NCI-H2227 (cell line): ENCODE measurements around the gene QSER1.

ENCODE experiments used
- DNase-seq: peaks from one replicate; lab custom pipeline; 2025; ENCODE audit not compliant: unreplicated experiment; lab: John Stamatoyannopoulos, UW

QSER1 gene

GRCh38 chr11:32890843-32891656 is 1.6 kb upstream of the QSER1 start:
- no peak for DNase-seq

DNA sequence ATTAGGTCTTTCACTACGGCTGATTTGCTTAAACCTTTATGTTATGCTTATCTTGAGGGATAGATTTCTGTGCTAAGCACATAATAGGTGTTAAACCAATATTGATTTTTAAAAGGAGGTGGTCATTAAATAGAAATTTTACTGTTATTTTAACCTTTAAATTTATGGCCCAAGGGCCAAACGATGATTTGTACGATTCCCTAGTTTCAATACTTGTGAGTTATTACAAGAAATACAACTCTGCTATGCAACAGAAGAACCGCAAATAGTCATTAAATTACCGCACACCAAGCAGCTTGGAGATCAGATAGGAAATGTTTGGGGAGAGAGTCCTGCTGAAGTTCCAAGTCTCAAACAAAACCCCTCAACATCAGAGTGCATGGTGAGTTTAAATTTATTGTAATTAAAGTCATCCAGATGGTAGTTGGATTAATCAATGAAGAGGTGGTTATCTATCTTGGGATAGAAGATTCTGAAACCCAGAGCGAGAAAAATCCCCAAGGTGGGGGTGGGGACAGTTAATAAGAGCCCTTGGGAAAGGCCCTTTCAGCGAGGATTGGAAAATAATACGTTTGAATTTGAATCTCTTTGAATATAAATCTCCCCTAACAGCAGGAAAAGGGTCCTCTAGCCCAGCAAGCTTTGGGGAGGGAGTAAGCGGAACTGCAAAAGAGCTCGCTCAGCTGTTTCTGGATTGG is 805 bp upstream of the QSER1 start:
- DNase-seq = peak; percentile 80

DNA sequence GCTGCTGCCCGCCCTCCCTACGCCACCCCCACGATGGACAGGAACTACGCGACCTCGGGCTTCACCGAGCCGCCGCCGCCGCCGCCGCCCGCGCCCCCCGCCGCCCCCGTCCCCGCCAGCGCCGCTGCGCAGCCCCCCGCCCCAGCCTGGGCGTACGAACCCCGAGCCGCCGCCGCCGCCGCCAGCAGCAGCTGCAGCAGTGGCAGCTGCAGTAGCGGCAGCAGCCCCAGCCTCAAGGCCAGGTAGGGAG is 407 bp downstream of the QSER1 start:
- no peak for DNase-seq

- DNase-seq = peak; percentile 78
These were observed 935 bp downstream of the QSER1 start for GRCh38 chr11:32893343-32894148.

- peak; percentile 74 for DNase-seq
These were observed 1.7 kb downstream of the QSER1 start for GRCh38 chr11:32894149-32894827.

- DNase-seq = no peak
These were observed 2.3 kb downstream of the QSER1 start for GRCh38 chr11:32894921-32895320.

DNA sequence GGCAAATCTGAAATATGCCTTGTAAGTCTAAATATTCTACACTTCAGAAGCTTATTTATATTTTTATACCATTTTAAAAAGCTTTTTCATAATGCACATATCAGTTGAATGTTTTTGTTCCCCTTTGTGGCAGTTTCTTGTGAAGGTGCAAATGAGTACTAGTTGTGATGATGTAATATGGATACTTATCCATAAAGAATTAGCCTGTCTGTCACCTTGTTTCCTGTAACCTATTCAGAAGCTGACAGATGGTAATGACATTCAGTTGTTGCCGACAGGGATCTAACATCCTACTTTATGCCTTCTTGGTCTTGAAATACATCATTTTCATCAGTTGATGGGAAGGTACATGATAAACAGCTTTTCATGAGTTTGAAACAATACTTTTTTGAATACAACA is 2.9 kb downstream of the QSER1 start:
- DNase-seq = no peak

DNA sequence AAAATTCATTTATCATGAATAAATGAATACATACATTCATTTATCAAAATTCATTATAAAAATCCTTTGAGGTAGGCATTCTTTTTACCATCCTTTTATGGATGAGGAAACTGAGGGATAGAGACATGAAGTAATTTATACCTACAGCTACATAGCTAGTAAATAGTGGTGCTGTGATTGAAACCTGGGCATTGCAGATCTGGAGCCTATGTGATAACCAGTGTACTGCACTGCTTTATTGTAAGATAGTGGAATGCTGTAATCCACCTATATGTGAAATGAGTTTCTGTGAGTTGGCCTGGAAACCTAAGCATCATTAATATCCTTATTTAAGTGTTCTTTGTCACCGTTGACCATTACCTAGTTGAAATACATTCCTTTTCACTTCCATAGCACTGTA is 4.5 kb downstream of the QSER1 start:
- DNase-seq = no peak

- no peak for DNase-seq
These were observed 6.8 kb downstream of the QSER1 start for GRCh38 chr11:32899438-32899837.

DNA sequence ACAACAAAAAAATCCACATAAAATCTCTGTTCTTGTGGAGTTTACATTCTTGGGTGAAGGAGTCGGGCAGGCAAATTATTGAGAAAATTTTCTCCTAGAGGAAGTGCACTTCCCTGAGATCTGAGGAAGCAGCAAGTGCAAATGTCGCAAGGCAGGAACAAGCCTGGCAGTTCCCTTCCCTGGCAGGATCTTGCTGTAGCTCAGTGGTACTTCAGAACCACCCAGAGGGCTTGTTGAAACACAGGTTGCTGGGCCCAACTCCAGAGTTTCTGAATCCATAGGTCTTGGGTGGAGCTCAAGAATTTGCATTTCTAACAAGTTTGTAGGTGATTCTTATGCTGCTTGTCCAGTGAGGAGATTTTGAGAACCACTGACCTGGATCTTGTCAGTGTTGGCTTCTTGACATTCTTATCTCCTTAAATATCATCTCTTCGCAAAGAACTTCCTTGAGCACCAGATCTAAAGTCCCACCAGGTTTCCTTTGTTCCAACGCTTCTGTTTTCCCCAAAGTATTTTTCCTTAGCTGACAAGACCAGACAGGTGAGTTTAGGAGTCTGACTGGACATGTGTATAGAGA is 9.6 kb downstream of the QSER1 start:
- DNase-seq = no peak

DNA sequence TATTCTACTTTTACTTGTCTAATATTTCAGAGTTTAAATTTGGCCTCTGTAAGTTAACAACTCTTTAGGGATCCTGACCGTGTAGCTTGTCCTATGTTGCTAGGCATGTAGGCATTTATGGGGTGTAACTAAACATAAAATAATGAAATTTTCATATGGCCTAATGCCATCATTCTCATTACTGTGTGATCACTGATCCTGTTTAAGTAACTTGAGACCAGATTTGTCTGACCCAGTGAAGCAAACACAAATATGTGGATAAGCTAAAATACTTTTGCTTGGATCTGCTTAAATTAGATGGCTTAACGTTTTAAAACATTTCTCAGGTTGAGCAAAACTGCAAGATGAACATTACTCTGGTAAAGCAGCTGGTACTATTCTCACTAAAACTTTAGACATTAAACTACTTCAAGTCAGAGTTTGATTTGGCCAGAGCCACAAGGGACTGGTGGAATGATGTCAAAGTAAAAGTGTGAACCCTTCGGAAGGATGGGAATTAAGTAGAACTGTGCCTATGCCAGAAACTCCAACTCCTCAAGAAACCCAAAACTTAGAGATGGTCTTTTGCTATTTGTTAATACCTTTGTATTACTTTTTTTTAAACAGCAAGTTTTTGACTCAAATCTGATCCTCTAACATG is 12.5 kb downstream of the QSER1 start:
- DNase-seq = no peak

DNA sequence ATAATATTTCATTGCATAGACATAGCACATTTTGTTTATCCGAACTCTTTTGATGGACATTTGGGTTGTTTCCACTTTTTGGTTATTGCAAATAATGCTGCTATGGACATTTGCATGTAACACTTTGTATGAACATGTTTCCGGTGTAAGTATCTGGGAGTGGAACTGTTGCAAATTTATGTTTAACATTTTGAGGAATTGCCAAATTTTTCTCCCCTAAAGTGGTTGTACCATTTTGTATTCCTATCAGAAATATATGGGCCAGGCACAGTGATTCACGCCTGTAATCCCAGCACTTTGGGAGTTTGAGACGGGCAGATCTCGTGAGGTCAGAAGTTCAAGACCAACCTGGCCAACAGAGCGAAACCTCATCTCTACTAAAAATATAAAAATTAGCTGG is 16.0 kb downstream of the QSER1 start:
- no peak for DNase-seq

DNA sequence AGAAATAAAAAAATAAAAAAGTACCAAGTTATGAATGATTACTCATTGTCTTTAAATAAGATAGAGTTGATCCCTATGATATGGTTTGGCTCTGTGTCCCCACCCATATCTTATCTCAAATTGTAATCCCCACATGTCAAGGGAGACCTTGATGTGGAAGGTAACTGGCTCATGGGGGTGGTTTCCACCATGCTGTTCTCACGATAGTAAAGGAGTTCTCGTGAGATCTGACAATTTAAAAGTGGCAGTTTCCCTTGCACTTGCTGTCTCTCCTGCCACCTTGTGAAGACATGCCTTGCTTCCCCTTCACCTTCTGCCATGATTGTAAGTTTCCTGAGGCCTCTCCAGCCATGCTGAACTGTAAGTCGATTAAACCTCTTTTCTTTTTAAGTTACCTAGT is 18.8 kb downstream of the QSER1 start:
- no peak for DNase-seq

DNA sequence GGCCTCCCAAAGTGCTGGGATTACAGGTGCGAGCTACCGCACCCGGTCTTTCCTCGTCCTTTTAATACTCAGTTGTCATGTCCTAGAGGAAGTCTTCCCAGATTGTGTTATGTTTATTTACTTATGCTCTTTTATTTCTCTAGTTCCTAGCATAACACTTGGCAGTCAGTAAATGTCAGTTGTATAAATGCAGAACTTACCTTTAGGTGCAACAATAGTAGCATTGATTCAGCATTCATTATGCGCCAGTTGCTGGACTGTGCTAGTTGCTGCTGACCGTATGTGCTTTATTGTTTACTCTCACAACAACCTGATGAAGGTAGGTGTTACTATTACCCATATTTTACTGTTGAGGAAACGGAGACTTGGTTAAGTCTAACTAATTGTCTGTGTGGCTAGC is 20.8 kb downstream of the QSER1 start:
- no peak for DNase-seq

GRCh38 chr11:32916361-32916760 is 23.8 kb downstream of the QSER1 start:
- no peak for DNase-seq

- DNase-seq = no peak
These were observed 24.4 kb downstream of the QSER1 start for GRCh38 chr11:32916994-32917393.

DNA sequence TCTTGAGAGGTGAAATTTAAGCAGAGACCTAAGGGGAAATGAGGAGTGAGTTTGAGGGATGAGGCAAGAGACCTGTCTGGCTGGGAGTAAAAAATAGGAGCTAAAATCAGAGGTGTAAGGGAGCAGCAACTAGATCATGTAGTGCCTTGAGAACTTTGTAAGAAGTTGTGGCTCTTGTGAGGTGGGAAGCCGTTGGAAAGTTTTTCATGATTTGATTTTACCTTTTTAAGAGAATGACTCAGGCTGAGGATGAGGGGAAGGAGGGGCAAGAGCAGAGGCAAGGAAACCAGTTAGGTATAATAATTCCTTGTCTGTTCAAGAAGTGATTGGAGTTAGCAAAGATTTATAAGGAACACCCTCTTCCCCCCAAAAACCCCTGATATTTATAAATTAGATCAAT is 25.8 kb downstream of the QSER1 start:
- no peak for DNase-seq

GRCh38 chr11:32919338-32919737 is 26.7 kb downstream of the QSER1 start:
- no peak for DNase-seq

- no peak for DNase-seq
These were observed 28.0 kb downstream of the QSER1 start for GRCh38 chr11:32920570-32920969.

DNA sequence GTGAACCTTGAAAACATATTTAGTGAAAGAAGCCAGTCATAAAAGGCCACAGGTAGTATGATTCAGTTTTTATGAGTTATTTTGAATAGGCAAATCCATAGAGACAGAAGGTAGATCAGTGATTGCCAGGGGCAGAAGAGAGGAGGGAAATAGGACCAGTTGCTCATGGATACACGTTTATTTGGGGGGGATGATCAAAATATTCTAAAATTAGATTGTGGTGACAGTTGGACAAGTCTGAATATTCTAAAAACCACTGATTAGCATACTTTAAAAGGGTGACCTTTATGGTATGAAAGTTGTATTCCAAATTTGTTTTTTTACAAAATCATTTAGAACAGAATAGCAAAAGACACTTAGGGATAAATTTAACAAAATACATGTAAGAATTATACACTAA is 28.6 kb downstream of the QSER1 start:
- no peak for DNase-seq

DNA sequence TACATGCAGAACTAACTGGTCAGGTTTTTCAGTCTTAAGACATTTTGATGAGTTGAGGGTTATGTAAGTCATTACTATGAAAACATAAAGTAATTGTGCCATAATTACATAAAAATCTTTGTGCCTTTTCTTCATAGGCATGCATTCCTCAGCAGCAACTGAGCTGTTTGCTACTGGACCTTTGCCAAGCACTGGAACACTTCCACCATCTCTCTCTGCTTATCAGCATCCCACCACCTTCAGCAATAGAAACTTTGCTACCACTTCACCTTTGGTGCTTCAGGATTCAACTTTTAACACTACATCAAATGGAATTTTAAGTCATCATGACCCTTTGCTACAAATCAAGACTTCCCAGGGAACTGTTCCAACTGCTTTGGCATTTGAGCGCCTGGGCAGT is 39.0 kb downstream of the QSER1 start:
- no peak for DNase-seq
